GM21528 (cell line): ENCODE measurements around the gene GPR87.

Experiments used
- ATAC-seq: cut with Tn5 transposase; IDR thresholded peaks from one replicate; pipeline ENCODE4 v1.9.1; 2021; ENCODE audit warnings: mild to moderate bottlenecking, moderate library complexity; ENCODE audit not compliant: unreplicated experiment, low FRiP score

GPR87 gene

GRCh38 chr3:151318313-151318712, 1.7 kb upstream of the GPR87 start:
- ATAC-seq, result no peak

DNA sequence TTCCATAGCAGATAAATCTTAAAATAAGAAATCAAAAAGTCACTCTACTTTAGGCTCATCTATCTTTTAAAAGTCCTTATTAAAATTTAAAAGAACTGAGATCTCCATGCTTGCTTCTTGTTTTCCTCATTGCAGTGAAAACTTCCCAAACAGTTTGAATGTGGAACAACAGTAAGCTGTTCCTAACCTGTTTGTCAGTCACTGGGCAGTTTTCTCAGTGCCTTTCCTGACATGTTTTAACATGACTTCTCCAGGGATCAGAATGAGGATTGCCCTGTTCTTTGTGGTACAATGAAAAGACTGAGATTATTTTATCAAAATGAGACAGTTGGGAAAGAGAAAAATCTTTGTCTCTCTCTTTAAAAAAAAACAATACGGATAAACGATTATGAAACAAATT, 774 bp downstream of the GPR87 start:
- no peak for ATAC-seq

DNA sequence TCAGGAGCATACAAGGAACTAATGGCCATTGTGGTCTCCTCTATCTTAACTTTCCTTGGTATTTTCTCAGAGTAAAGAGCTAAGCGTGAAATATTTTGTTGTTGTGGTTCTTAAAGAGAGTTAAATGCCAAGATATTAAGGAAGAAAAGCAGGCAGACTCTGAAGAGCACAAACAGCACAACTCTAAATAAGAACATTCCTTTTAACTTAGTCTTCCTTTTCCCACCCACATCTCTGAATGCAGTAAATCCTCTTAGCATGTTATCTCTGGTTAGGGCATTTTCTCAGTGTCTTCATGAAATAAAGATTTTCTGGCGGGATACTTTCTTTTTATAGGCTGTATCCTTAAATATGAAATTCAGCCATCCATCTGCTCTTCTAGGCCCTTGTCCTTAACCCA, 1.5 kb downstream of the GPR87 start:
- no peak for ATAC-seq

DNA sequence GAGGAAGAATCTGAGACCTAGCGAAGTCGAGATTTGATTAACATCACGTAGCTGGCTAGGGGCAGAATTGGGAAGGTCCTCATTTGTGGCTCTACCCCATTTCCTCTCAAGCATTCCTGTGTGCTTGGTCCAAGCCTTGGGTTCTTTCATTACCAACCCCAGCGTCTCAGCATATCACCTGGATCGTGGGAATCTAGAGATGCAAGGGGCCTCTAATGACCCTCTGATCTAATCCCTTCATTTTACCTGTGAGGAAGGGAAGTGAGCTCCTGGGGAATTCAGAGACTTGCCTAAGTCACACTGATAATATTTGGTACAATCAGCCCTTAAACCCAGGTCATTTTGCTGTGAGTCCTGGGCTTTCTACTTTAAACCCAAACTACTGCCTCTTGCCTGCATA, 2.0 kb downstream of the GPR87 start:
- ATAC-seq, result no peak

- ATAC-seq, result no peak
Measured at GRCh38 chr3:151314137-151314536, 2.5 kb downstream of the GPR87 start.

DNA sequence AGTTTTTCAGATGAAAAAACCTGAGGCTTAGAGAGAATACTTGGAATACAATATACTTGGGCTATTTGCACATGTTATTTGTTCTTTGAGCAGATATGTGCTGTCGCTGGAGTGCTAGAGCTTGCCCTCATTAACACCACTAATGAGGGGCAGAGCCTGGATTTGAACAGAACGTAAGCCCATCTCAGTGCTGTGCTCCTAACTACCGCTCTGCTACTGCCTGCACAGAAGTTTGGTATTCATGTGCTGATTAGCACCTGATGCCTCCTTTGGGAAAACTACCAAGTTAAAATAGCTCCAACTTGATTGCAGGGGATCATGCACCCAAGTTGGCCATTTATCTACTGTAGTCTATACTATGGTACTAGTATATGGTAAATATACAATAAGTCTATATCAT, 3.6 kb downstream of the GPR87 start:
- ATAC-seq, result no peak

- no peak for ATAC-seq
Measured at GRCh38 chr3:151309566-151309965, 7.1 kb downstream of the GPR87 start.

DNA sequence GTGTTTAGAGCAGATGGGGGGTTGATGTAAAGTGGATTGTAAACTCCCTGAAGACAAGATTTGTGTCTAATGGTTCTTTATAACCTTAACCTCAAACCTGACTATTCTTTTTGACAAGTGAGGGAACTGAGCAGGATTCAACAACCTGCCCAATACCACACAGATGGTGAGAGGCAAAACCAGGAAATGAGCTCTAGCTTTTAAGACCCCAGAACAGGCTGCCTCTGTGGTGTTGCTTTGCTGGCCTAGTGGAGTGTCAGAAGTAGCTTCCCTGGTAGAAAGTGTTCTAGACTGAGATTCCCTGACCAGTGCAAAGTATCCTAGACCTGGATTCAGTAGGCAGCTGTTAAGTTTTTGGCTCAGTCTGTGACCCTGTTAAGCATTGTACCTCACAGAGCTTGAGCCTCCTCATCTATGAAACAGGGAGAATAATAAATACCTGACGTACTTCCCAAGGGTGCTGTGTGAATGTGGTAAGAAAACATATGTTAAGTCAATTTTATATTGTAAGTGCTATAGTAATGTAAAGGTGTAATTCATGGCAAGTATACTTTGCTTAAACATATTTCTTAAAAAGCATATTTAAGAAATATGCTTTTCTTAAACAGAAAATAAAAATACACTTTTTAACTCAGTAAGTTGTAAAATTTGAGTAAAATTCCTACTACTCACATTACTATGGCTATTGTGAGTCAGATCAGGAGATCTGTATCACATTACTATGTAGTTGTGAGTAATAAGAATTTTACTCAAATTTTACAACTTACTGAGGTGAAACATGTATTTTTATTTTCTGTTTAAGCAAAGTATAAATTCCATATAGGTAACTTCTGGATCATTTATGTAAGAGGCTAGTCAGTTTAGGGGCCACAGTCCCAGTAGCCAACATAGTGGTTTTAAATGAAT, 8.8 kb downstream of the GPR87 start:
- ATAC-seq, result no peak

DNA sequence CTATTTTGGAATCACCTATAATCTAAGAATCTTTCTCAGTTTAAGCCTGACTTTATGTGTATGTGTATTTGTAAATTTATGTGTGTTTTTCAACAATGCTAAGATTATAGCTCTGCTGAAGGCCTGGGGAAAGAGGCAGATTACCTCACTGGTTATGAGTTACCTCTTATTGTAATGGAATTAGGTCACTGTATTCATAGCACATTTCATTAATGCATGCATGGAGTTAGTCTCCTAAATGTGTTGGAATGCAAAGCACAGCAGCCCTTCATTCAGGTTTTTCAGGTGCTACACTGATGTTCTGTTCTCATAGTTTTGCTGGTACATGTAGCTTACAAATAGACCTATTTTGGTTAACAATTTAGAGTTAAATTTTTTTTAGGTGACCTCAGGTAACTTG, 9.5 kb downstream of the GPR87 start:
- ATAC-seq, result no peak

GRCh38 chr3:151306168-151306810, 10.3 kb downstream of the GPR87 start:
- no peak for ATAC-seq

DNA sequence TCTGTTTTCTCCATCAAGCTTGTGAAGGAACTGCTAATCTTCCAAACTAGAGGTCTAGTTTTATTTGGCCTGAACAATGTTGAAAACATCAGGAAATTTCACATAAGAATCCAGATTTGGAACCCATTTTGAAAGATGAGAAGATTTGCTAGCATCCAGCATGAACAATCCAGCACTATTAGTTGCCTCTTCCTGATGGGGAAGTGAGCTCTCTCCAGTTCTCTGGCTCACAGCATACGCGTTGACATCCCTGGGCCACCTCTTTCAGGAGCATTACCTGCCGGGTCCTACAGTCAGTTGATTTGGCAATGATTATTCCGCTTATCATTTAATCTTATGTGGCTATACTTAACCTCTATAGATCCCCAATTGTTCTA, 10.9 kb downstream of the GPR87 start:
- no peak for ATAC-seq

DNA sequence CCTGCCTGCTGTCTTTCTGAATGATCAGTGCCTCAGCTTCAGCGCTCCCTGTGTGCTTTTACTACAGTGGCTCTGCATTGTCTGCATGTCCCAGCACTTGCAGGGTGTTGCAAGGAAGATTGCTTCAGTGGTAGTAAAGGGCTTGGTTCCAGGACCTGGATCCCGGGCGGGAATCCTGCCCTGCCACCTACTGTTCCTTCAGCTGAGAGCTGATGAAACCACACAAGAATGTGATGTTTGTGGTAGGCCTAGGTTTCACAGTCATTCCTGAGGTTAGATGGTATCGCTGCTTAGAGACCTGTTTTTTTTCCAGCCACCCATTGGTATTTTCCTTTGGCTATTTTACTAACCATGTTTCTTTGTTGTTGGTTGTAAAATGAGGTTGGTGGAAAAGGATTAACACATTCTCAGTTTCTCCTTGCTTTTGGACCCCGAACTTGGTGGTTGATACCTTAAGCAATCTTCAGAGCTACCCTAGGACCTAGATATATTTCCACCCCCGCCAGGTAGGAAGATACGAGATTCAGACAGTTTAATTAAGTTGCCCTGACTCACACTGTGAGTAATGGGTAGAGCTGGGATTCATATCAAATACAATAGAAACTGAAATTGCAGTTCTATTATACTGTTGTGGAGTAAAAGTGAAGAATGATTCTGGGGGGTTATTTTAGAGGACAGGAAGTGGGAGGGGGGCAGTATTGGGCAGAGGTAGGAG, 11.4 kb downstream of the GPR87 start:
- no peak for ATAC-seq

GRCh38 chr3:151303751-151304150, 12.9 kb downstream of the GPR87 start:
- no peak for ATAC-seq

GRCh38 chr3:151301787-151302186, 14.8 kb downstream of the GPR87 start:
- no peak for ATAC-seq

- no peak for ATAC-seq
Measured at GRCh38 chr3:151300539-151300938, 16.1 kb downstream of the GPR87 start.

GRCh38 chr3:151299006-151299405, 17.6 kb downstream of the GPR87 start:
- no peak for ATAC-seq

- no peak for ATAC-seq
Measured at GRCh38 chr3:151297429-151297828, 19.2 kb downstream of the GPR87 start.

DNA sequence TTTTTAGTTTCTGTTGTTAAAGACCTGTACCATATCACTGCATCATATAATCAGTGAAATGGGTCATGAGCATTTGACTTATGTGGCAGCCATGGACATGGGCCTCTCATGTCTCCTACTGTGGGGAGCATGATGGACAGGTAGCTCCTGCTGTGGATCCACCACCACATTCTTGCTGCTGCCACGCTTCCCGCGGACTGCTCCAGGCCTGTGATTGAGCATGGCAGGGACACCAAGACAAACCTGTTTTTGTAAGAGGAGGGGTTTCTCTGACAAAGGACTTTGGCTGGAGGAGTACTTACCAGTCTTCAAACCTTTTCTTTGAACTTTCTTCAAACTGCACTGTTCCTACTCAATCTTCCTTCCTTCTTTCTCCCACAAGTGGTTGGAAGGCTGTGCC, 20.4 kb downstream of the GPR87 start:
- ATAC-seq, result no peak

DNA sequence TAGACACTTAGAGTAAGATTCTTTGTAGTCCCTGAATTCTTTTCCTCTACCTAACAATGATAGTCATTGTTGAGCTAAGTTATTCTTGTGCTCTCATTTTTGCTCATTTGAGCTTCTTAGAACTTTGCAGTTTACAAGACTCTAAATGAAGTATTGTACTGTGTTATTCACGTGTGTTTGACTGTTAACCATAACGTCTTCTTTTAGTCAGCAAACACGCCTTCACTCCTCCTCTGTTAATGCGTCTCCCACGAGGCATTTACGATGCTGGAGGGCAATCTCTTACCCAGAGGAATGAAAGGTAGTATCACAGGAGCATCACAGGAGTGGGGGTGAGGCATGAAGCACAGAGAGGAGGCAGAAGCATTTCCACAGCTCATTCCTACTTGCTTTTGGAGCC, 23.5 kb downstream of the GPR87 start:
- no peak for ATAC-seq

- ATAC-seq, result no peak
Measured at GRCh38 chr3:151290673-151291072, 25.9 kb downstream of the GPR87 start.

GRCh38 chr3:151289445-151289844, 27.2 kb downstream of the GPR87 start:
- no peak for ATAC-seq
